Stimulated activated CD8-positive, alpha-beta memory T cell treated with anti-CD3 and anti-CD28 coated beads, Interleukin-12 subunit alpha, Interleukin-12 subunit beta, amount 100 ng/mL, for 1 hour (primary cell): ENCODE data around the gene C2orf76.

ENCODE experiments used
- DNase-seq: peaks from one replicate; pipeline ENCODE4 v3.0.0-alpha.2; 2020; ENCODE audit warnings: low read depth

The C2orf76 gene

GRCh38 chr2:119263025-119263424 is 103.6 kb downstream of the C2orf76 start:
- DNase-seq, result no peak

DNA sequence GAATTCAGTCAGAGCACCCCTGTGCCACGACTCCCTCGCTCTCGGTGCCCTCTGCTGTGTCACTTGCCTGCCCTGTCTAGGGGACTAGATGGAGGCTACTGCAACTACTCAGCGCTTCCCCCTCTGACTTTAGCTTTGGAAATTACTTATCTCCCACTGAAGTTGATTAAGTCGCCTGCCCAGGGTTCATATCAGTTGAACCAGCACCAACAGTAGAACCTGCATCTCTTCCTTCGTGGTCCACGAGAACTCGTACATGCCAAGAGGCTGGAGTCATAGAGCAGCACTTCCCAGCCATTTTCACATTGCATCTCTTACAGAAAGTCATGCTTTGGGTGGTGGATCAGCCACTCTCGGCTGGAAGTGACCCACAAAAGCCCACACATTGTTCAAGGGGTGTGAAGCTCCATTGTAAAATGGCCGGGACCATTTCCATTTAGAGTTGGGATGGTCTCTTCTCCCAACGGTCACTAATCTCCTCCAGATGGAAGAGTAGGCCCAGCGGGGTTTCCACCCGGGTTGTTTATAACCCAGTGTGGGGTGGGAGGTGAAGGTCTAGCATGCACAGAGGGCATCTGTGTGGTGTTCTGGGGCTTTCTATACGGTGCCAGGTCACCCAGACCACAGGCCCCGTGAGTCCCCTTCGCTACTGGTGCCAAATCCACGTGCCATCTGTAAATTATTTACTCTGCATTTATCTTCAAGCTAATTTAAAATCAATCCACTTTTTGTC is 105.0 kb downstream of the C2orf76 start:
- no peak for DNase-seq

- DNase-seq, result no peak
Observed at GRCh38 chr2:119260646-119261492, 105.8 kb downstream of the C2orf76 start.

DNA sequence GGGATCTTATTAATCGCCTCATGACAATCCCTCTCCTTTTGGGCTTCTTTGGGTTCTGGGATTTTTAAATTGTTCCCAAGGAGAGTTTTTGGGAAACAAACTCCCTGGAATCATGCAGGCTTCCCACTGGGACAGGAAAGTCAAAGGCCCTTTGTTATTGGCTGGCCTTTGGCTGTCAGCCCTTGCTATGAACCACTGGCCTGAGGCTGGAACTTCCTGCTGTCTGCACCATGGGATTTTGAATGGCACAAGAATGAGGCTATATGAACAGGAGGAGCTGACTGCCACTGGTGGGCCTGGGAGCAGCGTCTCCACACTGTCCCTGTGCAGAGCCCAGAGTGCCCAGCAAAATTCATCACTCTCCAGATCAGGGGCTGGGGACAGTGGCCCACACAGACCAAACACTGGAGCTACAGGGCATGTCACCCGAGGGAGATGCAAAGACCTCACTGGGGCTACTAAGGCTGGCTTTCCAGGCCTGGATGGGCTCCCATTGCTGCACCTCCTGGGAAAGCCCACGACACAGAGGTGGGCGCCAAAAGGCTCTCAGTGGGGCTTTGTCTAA is 107.3 kb downstream of the C2orf76 start:
- DNase-seq, result no peak

- DNase-seq, result no peak
Observed at GRCh38 chr2:119257198-119257597, 109.4 kb downstream of the C2orf76 start.

DNA sequence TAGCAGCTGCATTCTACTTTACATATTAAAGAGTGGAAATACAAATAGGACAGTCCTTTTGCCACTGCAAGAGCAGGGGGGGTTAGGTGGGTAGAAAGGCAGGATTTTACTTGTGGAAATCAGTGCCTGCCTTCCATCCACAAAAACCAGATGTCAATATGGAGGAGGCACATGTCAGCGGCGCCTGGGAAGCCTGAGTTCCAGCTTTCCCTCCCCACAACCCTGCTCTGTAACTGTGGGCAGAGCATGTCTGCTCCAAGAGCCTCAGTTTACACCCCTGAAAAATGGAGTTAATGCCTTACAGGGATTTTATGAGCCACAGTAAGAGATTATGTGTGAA is 110.1 kb downstream of the C2orf76 start:
- no peak for DNase-seq

- DNase-seq, result no peak
Observed at GRCh38 chr2:119255760-119256581, 110.7 kb downstream of the C2orf76 start.

GRCh38 chr2:119254601-119255080 is 112.0 kb downstream of the C2orf76 start:
- no peak for DNase-seq

- no peak for DNase-seq
Observed at GRCh38 chr2:119253760-119254600, 112.7 kb downstream of the C2orf76 start.

DNA sequence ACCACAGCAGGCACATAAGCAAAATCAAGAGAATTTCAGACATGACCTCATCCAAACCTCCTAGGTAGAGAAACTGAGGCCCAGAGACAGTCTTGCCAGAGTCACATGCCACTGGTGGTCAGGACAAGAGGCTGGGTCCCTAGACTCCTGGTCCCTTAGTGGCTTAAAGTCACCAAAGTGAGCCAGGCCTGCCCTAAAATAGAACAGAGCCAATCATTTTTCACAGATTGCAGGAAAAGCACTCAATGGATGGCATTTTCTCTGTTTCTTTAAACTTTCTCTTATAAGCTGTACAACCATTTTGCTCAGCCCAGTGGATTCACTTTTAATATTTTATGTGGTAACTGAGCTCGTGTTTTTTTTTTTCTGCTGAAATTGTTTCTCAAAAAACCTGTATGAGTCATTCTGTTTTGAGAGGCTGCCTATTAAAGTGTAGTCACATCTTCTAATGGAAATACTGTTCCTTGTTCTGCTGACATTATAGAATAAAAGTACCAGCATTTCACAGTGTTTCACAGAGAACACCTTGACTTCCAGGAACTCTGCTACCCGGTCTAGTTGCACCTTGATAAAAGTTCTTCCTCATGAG is 113.4 kb downstream of the C2orf76 start:
- DNase-seq, result no peak
